H9 (cell line): ENCODE results near the gene ATP11B. TPM values are rescaled to one million over a fixed set of nuclear protein-coding genes. Genes with fewer than 3 reads are reported as not detected.

ENCODE experiments used
- DNase-seq: peaks from one replicate; pipeline ENCODE4 v3.0.0-alpha.2; 2017
- H2AFZ ChIP-seq: one replicate; pipeline ENCODE4 v1.6.1; 2013; ENCODE audit warnings: mild to moderate bottlenecking, low read length, control low read depth, moderate library complexity
- H2AK5ac ChIP-seq: 2 replicates; pipeline ENCODE4 v1.6.1; 2013; ENCODE audit warnings: low read length, control low read depth, mixed read lengths; ENCODE audit not compliant: insufficient read length
- H2BK120ac ChIP-seq: one replicate; pipeline ENCODE4 v1.6.1; 2013; ENCODE audit warnings: low read depth, mild to moderate bottlenecking, low read length, control low read depth, inconsistent platforms; ENCODE audit not compliant: poor library complexity, severe bottlenecking
- H2BK12ac ChIP-seq: 2 replicates; pipeline ENCODE4 v1.6.1; 2013; ENCODE audit warnings: low read length, control low read depth, mixed read lengths, low read depth; ENCODE audit not compliant: insufficient read length
- H2BK15ac ChIP-seq: 2 replicates; pipeline ENCODE4 v1.6.1; 2013; ENCODE audit warnings: low read depth, low read length, control low read depth
- H2BK20ac ChIP-seq: one replicate; pipeline ENCODE4 v1.6.1; 2013; ENCODE audit warnings: low read depth, mild to moderate bottlenecking, low read length, control low read depth, inconsistent platforms; ENCODE audit not compliant: poor library complexity, severe bottlenecking
- H2BK5ac ChIP-seq: 2 replicates; pipeline ENCODE4 v1.6.1; 2013; ENCODE audit warnings: low read length, control low read depth, mixed read lengths; ENCODE audit not compliant: insufficient read length
- H3K14ac ChIP-seq: 2 replicates; pipeline ENCODE4 v1.6.1; 2013; ENCODE audit warnings: low read length, control low read depth; ENCODE audit not compliant: insufficient read depth
- H3K18ac ChIP-seq: 2 replicates; pipeline ENCODE4 v1.6.1; 2013; ENCODE audit warnings: low read depth, mild to moderate bottlenecking, mixed read lengths, low read length, control low read depth; ENCODE audit not compliant: insufficient read length
- H3K23ac ChIP-seq: 2 replicates; pipeline ENCODE4 v1.6.1; 2013; ENCODE audit warnings: low read length, control low read depth, mixed read lengths, low read depth; ENCODE audit not compliant: insufficient read length
- H3K23me2 ChIP-seq: 2 replicates; pipeline ENCODE4 v1.6.1; 2013; ENCODE audit warnings: low read depth, mild to moderate bottlenecking, mixed read lengths, low read length, control low read depth; ENCODE audit not compliant: insufficient read length, poor library complexity, severe bottlenecking
- H3K27ac ChIP-seq: 2 replicates; pipeline ENCODE4 v1.5.1; 2013; ENCODE audit warnings: low read length, control low read depth, mixed read lengths, low read depth; ENCODE audit not compliant: insufficient read length
- H3K27me3 ChIP-seq: 2 replicates; pipeline ENCODE4 v1.6.1; 2013; ENCODE audit warnings: low read length, control low read depth, inconsistent platforms; ENCODE audit not compliant: insufficient read depth
- H3K4ac ChIP-seq: 2 replicates; pipeline ENCODE4 v1.6.1; 2013; ENCODE audit warnings: low read depth, mild to moderate bottlenecking, control low read depth, inconsistent platforms, low read length, moderate library complexity
- H3K4me1 ChIP-seq: 2 replicates; pipeline ENCODE4 v1.6.1; 2013; ENCODE audit warnings: low read length, control low read depth, inconsistent platforms; ENCODE audit not compliant: insufficient read depth
- H3K4me2 ChIP-seq: 2 replicates; pipeline ENCODE4 v1.6.1; 2013; ENCODE audit warnings: low read length, control low read depth, mixed read lengths; ENCODE audit not compliant: insufficient read length, insufficient read depth
- H3K56ac ChIP-seq: 2 replicates; pipeline ENCODE4 v1.6.1; 2013; ENCODE audit warnings: low read depth, mild to moderate bottlenecking, mixed read lengths, low read length, control low read depth; ENCODE audit not compliant: insufficient read length
- H3K79me1 ChIP-seq: 2 replicates; pipeline ENCODE4 v1.6.1; 2013; ENCODE audit warnings: low read depth, mild to moderate bottlenecking, moderate library complexity, low read length, control low read depth, inconsistent platforms; ENCODE audit not compliant: insufficient read depth, poor library complexity, severe bottlenecking
- H3K79me2 ChIP-seq: 2 replicates; pipeline ENCODE4 v1.6.1; 2013; ENCODE audit warnings: low read length, control low read depth, inconsistent platforms; ENCODE audit not compliant: insufficient read depth
- H3K9ac ChIP-seq: 2 replicates; pipeline ENCODE4 v1.6.1; 2013; ENCODE audit warnings: low read length, control low read depth, mixed read lengths; ENCODE audit not compliant: insufficient read length; ENCODE audit errors: extremely low read depth
- H3K9me3 ChIP-seq: one replicate; pipeline ENCODE4 v1.6.1; 2013; ENCODE audit warnings: low read depth, low read length, inconsistent platforms; ENCODE audit not compliant: control insufficient read depth
- H3T11ph ChIP-seq: one replicate; pipeline ENCODE4 v1.6.1; 2013; ENCODE audit warnings: mild to moderate bottlenecking, low read length, control low read depth, inconsistent platforms
- H4K20me1 ChIP-seq: one replicate; pipeline ENCODE4 v1.6.1; 2013; ENCODE audit not compliant: control insufficient read depth, insufficient read length, insufficient read depth
- H4K5ac ChIP-seq: 2 replicates; pipeline ENCODE4 v1.6.1; 2013; ENCODE audit warnings: low read depth, mild to moderate bottlenecking, mixed read lengths, low read length, control low read depth; ENCODE audit not compliant: insufficient read length
- H4K8ac ChIP-seq: replicated peaks from 2 replicates; pipeline ENCODE4 v1.6.1; 2013; ENCODE audit warnings: low read length, control low read depth, mixed read lengths, low read depth; ENCODE audit not compliant: insufficient read length
- H4K91ac ChIP-seq: 2 replicates; pipeline ENCODE4 v1.6.1; 2013; ENCODE audit warnings: low read depth, mild to moderate bottlenecking, moderate library complexity, mixed read lengths, low read length, control low read depth; ENCODE audit not compliant: insufficient read length
- H3K27ac Mint-ChIP-seq, 3 experiments: 2 replicates in 2 of 3; 3 replicates in 1 of 3; pipeline ENCODE4 v1.8.0; 2020 to 2021; ENCODE audit warnings: mixed read lengths in 3 of 3, mild to moderate bottlenecking in 1 of 3, moderate library complexity in 1 of 3
- H3K27me3 Mint-ChIP-seq: 2 replicates; pipeline ENCODE4 v1.8.0; 2021; ENCODE audit warnings: low read depth, mild to moderate bottlenecking, moderate library complexity, mixed read lengths
- H3K36me3 Mint-ChIP-seq, 3 experiments: 2 replicates in 2 of 3; 3 replicates in 1 of 3; pipeline ENCODE4 v1.8.0; 2020 to 2021; ENCODE audit warnings: low read depth in 3 of 3, mixed read lengths in 3 of 3; ENCODE audit not compliant: insufficient read depth in 1 of 3
- H3K4me1 Mint-ChIP-seq, 2 experiments: 2 replicates each; pipeline ENCODE4 v1.8.0; 2020; ENCODE audit warnings: mixed read lengths in 2 of 2
- H3K4me3 Mint-ChIP-seq, 2 experiments: 2 replicates in 1 of 2; 3 replicates in 1 of 2; pipeline ENCODE4 v1.8.0; 2020 to 2021; ENCODE audit warnings: mild to moderate bottlenecking in 2 of 2, mixed read lengths in 2 of 2, moderate library complexity in 1 of 2
- H3K9me3 Mint-ChIP-seq, 2 experiments: 2 replicates in 1 of 2; 3 replicates in 1 of 2; pipeline ENCODE4 v1.8.0; 2020; ENCODE audit warnings: mild to moderate bottlenecking in 2 of 2, mixed read lengths in 2 of 2, moderate library complexity in 1 of 2
- WGBS: extraction: QIAGEN DNeasy Blood & Tissue Kit; methylation state at CpG from one replicate; pipeline ENCODE4 v1.1.7; 2013; ENCODE audit warnings: missing lambda C conversion rate, low lambda C conversion rate, mixed read lengths; ENCODE audit not compliant: insufficient read length; ENCODE audit errors: extremely low coverage; 5-methylcytosine and 5-hydroxymethylcytosine counted together
- total RNA-seq: library from RNA; stranded (reverse); gene quantifications from 2 replicates; pipeline ENCODE4 v1.2.1, GENCODE V29; 2021
- TF ChIP-seq, protein P1 (sequence below): fragments of 200-600 bp; sonication (generic); conservative IDR thresholded peaks from 3 replicates; pipeline ENCODE4 v1.8.0; 2021; ENCODE audit warnings: antibody characterized with exemption, mild to moderate bottlenecking

Gene ATP11B
- total RNA-seq, 1 experiment from 2014 or later, result 30.0 TPM

DNA sequence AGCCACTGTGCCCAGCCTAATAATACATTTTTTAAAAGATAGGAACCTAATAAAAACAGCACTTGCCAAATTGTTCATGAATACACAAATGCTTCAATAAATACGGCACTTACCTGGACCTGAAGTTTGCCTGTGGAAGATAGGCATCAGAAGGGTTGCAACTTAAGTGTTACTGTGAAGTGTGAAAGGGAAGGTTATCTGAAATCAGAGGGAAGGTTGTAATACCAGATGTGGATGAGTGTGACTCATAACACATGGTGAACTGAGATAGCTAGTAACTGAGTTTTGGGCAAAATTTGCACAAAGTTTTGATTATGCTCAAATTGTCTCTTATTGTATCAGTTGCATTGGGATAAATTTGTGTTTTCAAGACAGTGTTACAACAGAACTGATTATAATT lies 68.0 kb downstream of the ATP11B start:
- no peak overlapping the region for H2BK15ac ChIP-seq
- no peaks in the 10 kb centered on the region for H3K27me3 ChIP-seq
- H3K4ac ChIP-seq, result no peak overlapping the region
- Mint-ChIP-seq H3K27me3 (no peaks in the 10 kb centered on the region), H3K4me3 (no peak overlapping the region), H3K27ac (no peak overlapping the region), H3K36me3 (peaks cover 0 to 7% (median 0%) of the 10 kb centered on the region in 3 experiments; a peak in 1 of 7 replicates), H3K4me1 (no peaks in the 10 kb centered on the region), H3K9me3 (no peaks in the 10 kb centered on the region)
- H2BK12ac ChIP-seq, result no peak overlapping the region
- no peak overlapping the region for H3K18ac ChIP-seq
- no peak overlapping the region for H2AK5ac ChIP-seq
- TF ChIP-seq, protein P1, sequence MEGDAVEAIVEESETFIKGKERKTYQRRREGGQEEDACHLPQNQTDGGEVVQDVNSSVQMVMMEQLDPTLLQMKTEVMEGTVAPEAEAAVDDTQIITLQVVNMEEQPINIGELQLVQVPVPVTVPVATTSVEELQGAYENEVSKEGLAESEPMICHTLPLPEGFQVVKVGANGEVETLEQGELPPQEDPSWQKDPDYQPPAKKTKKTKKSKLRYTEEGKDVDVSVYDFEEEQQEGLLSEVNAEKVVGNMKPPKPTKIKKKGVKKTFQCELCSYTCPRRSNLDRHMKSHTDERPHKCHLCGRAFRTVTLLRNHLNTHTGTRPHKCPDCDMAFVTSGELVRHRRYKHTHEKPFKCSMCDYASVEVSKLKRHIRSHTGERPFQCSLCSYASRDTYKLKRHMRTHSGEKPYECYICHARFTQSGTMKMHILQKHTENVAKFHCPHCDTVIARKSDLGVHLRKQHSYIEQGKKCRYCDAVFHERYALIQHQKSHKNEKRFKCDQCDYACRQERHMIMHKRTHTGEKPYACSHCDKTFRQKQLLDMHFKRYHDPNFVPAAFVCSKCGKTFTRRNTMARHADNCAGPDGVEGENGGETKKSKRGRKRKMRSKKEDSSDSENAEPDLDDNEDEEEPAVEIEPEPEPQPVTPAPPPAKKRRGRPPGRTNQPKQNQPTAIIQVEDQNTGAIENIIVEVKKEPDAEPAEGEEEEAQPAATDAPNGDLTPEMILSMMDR, result no peak
- no peak overlapping the region for H4K91ac ChIP-seq
- no peaks in the 10 kb centered on the region for H3K23me2 ChIP-seq
- H2BK5ac ChIP-seq, result no peak overlapping the region
- H3K9me3 ChIP-seq, result no peaks in the 10 kb centered on the region
- H4K20me1 ChIP-seq, result no peaks in the 10 kb centered on the region
- no peak overlapping the region for H3K56ac ChIP-seq
- no peak overlapping the region for H2BK20ac ChIP-seq
- no CpG with 5 or more reads among the region's 1 CpG for WGBS
- H4K5ac ChIP-seq, result no peak overlapping the region
- no peak overlapping the region for H3T11ph ChIP-seq
- H4K8ac ChIP-seq, result no peak overlapping the region
- H3K4me2 ChIP-seq, result no peak overlapping the region
- no peak overlapping the region for H2BK120ac ChIP-seq
- no peak overlapping the region for H2AFZ ChIP-seq
- H3K9ac ChIP-seq, result no peak overlapping the region
- H3K23ac ChIP-seq, result no peak overlapping the region
- no peaks in the 10 kb centered on the region for H3K4me1 ChIP-seq
- no peak for DNase-seq
- H3K27ac ChIP-seq, result no peak overlapping the region
- H3K14ac ChIP-seq, result no peak overlapping the region
- H3K79me2 ChIP-seq, result no peaks in the 10 kb centered on the region
- H3K79me1 ChIP-seq, result no peaks in the 10 kb centered on the region
